Endothelial cell (in vitro differentiated cells): Measurements from ENCODE around the gene STRADA. TPM values are rescaled to one million over a fixed set of nuclear protein-coding genes. Genes with fewer than 3 reads are reported as not detected.
"Not testable (repeated sequence)": the region's sequence is repeated elsewhere in the genome, so short reads cannot be mapped to it uniquely, and the experiment has no call there.

Experiments
- DNase-seq: peaks from one replicate; pipeline ENCODE4 v3.0.0; 2021; ENCODE audit warnings: low spot score
- H3K27ac Mint-ChIP-seq: one replicate; pipeline ENCODE4 v1.8.0; 2021; ENCODE audit warnings: mixed read lengths, inconsistent platforms; ENCODE audit not compliant: unreplicated experiment
- H3K27me3 Mint-ChIP-seq: one replicate; pipeline ENCODE4 v1.8.0; 2021; ENCODE audit warnings: mild to moderate bottlenecking, moderate library complexity, mixed read lengths, inconsistent platforms; ENCODE audit not compliant: unreplicated experiment
- H3K36me3 Mint-ChIP-seq: one replicate; pipeline ENCODE4 v1.8.0; 2021; ENCODE audit warnings: mild to moderate bottlenecking, low read depth, mixed read lengths, inconsistent platforms; ENCODE audit not compliant: unreplicated experiment
- H3K4me1 Mint-ChIP-seq: one replicate; pipeline ENCODE4 v1.8.0; 2021; ENCODE audit warnings: mild to moderate bottlenecking, mixed read lengths, inconsistent platforms; ENCODE audit not compliant: unreplicated experiment
- H3K4me3 Mint-ChIP-seq: one replicate; pipeline ENCODE4 v1.8.0; 2021; ENCODE audit warnings: mild to moderate bottlenecking, mixed read lengths, inconsistent platforms; ENCODE audit not compliant: unreplicated experiment
- H3K9me3 Mint-ChIP-seq: one replicate; pipeline ENCODE4 v1.8.0; 2021; ENCODE audit warnings: mixed read lengths, inconsistent platforms; ENCODE audit not compliant: unreplicated experiment
- CTCF ChIP-seq: fragments of 200-600 bp; sonication (generic); IDR thresholded peaks from one replicate; pipeline ENCODE4 v1.5.0; 2021; ENCODE audit warnings: antibody characterized with exemption; ENCODE audit not compliant: unreplicated experiment
- total RNA-seq: library from RNA; stranded (reverse); fragmentation: NEBNext Ultra II Directional; extraction: Animal tissue kit (Norgen Biotek cat#: 25700); gene quantifications from one replicate; pipeline ENCODE4 v1.2.1, GENCODE V29; 2021; ENCODE audit not compliant: unreplicated experiment

STRADA gene
- total RNA-seq, 1 donor from 2014 or later, result 51.8 TPM

- H3K36me3 Mint-ChIP-seq, result peaks cover 19% of the 10 kb centered on the region
- no peak for TF ChIP-seq CTCF
- no peak for DNase-seq
- H3K4me1 Mint-ChIP-seq, result no peaks in the 10 kb centered on the region
- peaks cover 2% of the 10 kb centered on the region for H3K27me3 Mint-ChIP-seq
- no peak overlapping the region for H3K27ac Mint-ChIP-seq
- H3K9me3 Mint-ChIP-seq, result no peaks in the 10 kb centered on the region
- peak overlapping the region; percentile 9 for H3K4me3 Mint-ChIP-seq
These were observed 10.2 kb upstream of the STRADA start for GRCh38 chr17:63751806-63752205.

GRCh38 chr17:63741143-63741407 lies 524 bp downstream of the STRADA start:
- peaks cover 1% of the 10 kb centered on the region for H3K27me3 Mint-ChIP-seq
- H3K4me1 Mint-ChIP-seq, result peaks cover 14% of the 10 kb centered on the region
- H3K4me3 Mint-ChIP-seq, result peak overlapping the region; percentile 97
- H3K36me3 Mint-ChIP-seq, result peaks cover 9% of the 10 kb centered on the region
- H3K27ac Mint-ChIP-seq, result peak overlapping the region; percentile 69
- no peak for TF ChIP-seq CTCF
- no peaks in the 10 kb centered on the region for H3K9me3 Mint-ChIP-seq
- DNase-seq, result no peak

GRCh38 chr17:63740464-63741142 lies 996 bp downstream of the STRADA start:
- H3K4me1 Mint-ChIP-seq, result peaks cover 14% of the 10 kb centered on the region
- no peaks in the 10 kb centered on the region for H3K9me3 Mint-ChIP-seq
- no peak for TF ChIP-seq CTCF
- peak overlapping the region; percentile 73 for H3K27ac Mint-ChIP-seq
- H3K4me3 Mint-ChIP-seq, result peak overlapping the region; percentile 97
- H3K27me3 Mint-ChIP-seq, result peaks cover 1% of the 10 kb centered on the region
- DNase-seq, result no peak
- H3K36me3 Mint-ChIP-seq, result peaks cover 7% of the 10 kb centered on the region

GRCh38 chr17:63735691-63736090 lies 5.9 kb downstream of the STRADA start:
- Mint-ChIP-seq H3K9me3 (no peaks in the 10 kb centered on the region), H3K36me3 (no peaks in the 10 kb centered on the region), H3K27me3 (no peaks in the 10 kb centered on the region), H3K27ac (no peak overlapping the region), H3K4me3 (peak overlapping the region; percentile 1), H3K4me1 (peaks cover 7% of the 10 kb centered on the region)
- DNase-seq, result no peak
- TF ChIP-seq CTCF, result no peak

- no peak for DNase-seq
- Mint-ChIP-seq H3K4me1 (peaks cover 5% of the 10 kb centered on the region), H3K27me3 (no peaks in the 10 kb centered on the region), H3K36me3 (peaks cover 10% of the 10 kb centered on the region), H3K9me3 (no peaks in the 10 kb centered on the region), H3K4me3 (no peak overlapping the region), H3K27ac (no peak overlapping the region)
- no peak for TF ChIP-seq CTCF
These were observed 19.2 kb downstream of the STRADA start for GRCh38 chr17:63722403-63722802.

GRCh38 chr17:63720194-63720593 lies 21.4 kb downstream of the STRADA start:
- not testable (repeated sequence) for H3K4me3 Mint-ChIP-seq, H3K27me3 Mint-ChIP-seq, DNase-seq, H3K36me3 Mint-ChIP-seq, H3K9me3 Mint-ChIP-seq, H3K27ac Mint-ChIP-seq
- peaks cover 17% of the 10 kb centered on the region for H3K4me1 Mint-ChIP-seq
